Activated CD8-positive, alpha-beta memory T cell treated with anti-CD3 and anti-CD28 coated beads, Interleukin-2, amount 50 U/mL, for 24 hours (primary cell): Measurements from ENCODE around the gene SCUBE2.
"Not testable (repeated sequence)": the region's sequence is repeated elsewhere in the genome, so short reads cannot be mapped to it uniquely, and the experiment has no call there.

Source experiments
- DNase-seq: peaks from one replicate; pipeline ENCODE4 v3.0.0-alpha.2; 2020; ENCODE audit errors: extremely low read depth

Gene SCUBE2

GRCh38 chr11:9109858-9110731, 18.7 kb upstream of the SCUBE2 start:
- no peak for DNase-seq

DNA sequence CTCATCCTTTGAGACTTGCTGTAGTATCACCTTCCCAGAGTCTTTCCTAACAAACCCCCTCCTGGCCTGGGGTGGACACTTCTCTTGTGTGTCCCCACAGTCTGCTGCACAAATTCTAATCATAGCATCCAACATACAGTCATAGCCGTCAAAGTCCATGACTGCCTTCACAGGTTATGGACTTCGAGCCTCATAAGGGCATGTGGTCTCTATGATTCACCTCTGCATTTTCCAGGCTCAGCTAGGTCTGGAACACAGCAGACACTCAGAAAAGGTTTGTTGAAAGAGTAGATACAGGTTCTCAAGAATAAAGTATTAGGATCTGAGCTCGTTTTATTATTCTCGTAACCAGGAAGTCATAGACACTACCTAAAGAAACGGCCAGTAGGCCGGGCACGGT, 13.2 kb upstream of the SCUBE2 start:
- no peak for DNase-seq

- no peak for DNase-seq
Observed at GRCh38 chr11:9103542-9104276, 12.3 kb upstream of the SCUBE2 start.

GRCh38 chr11:9099617-9100016, 8.2 kb upstream of the SCUBE2 start:
- DNase-seq: no peak

DNA sequence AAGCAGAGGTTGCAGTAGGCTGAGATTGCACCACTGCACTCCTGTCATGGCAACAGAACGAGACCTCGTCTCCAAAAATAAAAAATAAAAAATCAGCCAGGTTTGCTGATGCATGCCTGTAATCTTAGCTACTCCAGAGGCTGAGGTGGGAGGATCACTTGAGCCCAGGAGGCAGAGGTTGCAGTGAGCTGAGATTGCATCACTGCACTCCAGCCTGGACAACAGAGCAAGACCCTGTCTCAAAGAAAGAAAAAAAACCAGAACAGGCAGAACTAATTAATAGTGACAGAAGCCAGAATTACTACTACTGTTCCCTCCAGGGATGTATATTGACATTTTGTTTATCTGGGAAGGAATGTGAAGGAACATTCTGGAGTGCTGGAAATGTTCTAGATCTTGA, 7.1 kb upstream of the SCUBE2 start:
- DNase-seq: not testable (repeated sequence)

DNA sequence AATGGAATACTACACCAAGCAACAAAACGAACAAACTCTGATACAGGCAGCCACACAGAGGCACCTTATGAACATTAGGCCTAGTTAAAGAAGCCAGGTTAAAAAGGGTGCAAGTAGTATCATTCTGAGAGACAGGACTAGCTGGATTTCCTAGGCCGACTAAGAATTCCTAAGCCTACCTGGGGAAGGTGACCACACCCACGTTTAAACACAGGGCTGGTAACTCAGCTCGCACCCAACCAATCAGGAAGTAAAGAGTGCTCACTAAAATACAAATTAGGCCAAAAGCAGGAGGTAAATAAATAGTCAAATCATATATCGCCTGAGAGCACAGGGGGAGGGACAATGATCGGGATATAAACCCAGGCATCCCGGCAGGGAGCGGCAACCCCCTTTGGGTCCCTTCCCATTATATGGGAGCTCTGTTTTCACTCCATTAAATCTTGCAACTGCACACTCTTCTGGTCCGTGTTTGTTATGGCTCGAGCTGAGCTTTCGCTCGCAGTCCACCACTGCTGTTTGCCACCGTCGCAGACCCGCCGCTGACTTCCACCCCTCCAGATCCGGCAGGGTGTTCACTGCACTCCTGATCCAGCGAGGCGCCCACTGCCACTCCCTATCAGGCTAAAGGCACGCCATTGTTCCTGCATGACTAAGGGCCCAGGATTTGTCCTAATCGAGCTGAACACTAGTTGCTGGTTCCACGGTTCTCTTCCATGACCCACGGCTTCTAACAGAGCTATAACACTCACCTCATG, 6.0 kb upstream of the SCUBE2 start:
- not testable (repeated sequence) for DNase-seq

DNA sequence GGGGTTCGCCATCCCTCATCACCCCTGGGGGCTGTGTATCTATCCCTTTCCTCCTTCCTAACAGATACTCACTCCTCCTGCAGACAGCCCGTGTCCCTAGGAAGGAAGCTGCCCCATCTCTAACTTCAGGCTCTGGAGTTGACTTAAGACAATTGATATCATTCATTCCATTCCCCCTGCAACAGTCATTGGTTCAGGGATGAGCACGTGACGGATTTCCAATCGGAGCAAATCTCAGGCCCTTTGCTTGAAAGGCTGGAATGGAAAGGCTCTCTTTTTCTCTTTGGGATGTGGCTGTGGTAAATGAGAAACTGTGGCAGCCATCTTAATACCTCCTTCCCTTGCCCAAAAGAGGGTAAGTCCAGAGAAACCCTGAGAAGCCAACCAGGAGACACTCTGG, 5.0 kb upstream of the SCUBE2 start:
- no peak for DNase-seq

- DNase-seq: no peak
Observed at GRCh38 chr11:9095421-9095820, 4.0 kb upstream of the SCUBE2 start.

DNA sequence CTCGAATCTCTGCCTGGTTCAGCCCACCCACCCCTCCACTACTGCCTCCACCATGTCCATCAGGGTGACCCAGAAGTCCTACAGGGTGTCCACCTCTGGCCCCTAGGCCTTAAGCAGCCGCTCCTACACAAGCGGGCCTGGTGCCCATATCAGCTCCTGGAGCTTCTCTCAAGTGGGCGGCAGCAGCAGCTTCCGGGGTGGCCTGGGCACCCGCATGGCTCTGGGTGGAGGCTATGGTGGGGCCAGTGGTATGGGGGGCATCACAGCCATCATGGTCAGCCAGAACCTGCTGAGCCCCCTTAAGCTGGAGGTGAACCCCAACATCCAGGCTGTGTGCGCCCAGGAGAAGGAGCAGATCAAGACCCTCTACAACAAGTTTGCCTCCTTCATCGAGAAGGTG, 3.0 kb upstream of the SCUBE2 start:
- DNase-seq: no peak

DNA sequence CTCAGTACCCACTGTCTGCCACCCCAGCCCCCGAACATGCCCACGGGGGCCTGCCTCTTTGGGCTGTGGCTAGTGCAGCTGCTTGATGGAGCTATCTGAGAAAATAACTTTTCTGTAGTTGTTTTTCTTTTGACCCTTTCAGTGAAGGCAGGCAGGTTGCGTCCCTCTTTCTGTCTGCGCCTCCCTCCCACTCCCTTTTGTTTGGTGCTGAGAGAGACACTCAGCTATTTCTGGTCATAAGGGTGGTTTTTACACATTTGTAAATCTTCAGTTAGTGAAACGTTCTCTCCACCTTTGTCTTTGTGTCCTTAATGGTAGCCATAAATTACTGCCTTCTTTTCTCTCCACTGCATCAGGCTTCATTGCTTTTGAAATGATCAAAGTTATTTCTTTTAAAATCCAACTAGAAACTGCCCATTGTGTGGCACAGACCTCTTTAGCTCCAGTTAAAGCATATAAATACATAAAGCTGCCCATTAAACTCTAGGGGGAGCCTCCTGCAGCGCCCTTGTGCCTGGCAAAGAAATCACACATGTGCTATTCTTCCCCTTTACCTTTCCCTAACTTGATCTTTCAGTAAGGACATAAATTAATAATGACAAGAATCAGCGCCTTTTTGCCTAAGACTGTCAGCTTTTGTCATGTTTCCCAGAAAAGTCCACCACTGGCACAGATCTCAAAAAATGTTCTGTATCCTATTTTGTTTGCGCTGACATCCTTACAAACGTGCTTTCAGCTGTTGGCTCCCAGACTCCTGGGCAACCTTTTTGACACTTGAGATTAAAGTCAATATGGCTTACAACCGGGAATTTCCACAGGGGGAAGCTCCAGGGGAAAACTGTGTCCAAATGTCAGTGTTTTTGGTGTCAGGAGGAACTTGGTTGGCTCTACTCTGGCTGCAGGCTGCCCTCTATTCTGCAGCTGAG, 1.7 kb upstream of the SCUBE2 start:
- DNase-seq: no peak

DNA sequence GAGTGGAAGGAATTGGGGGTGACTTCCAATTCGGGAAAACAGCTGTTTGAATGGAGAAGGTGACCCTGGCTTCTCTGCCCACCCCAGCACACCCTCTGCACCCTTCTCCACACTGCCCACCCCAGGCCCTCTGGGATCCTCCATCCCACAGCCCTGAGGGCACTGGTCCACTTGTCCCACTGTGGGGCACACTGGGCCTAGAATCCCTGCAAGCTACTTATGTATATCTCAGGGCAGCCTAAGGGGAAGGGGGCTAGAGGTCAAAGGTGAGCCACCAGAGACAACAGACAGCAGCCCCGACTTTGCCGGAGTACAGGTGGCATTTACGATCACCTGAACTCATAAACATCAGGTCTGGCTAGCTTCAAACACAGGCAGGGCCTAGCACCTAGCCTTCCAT, 673 bp upstream of the SCUBE2 start:
- no peak for DNase-seq

DNA sequence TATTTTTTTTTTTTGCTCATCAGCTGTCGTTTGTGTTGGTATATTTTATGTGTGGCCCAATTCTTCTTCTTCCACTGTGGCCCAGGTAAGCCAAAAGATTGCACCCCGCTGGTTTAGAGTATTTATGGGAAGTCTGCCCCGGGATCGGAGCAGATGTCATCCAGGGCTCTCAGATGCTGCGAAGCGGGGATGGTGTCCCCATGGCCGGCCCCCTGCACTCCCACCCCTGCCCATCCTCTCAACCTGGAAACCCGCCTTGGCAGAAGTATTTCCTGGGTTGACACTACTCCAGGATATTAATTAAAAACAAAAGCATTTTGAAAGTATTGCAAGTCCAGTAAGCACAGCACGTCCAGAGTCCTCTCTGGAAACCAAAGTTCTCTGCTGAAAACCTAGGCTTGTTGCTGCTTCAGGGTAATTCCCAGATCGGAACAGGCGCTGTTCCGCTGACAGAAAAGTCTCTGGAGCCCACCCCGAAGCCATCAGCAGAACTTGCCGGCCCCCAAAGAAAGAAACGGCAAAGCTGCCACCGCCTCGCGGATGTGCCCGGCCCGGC, 833 bp downstream of the SCUBE2 start:
- no peak for DNase-seq

DNA sequence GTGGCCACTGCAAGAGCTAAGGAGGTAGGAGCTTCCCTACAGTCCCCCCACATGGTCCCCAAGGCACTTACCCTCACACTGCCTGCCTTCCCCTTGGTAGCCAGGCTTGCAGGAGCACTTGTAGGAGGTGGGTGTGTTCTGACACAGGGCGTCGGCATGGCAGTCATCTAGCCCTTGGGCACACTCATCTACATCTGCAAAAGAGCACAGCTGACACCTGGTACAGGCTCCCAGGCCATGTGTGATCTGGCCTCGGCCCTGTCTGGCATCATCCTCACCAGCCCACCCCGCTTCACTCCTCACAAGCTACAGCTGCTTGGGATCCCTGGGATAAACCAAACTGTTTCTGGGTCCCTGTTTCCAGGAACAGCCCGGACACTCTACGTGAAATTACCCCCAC, 1.8 kb downstream of the SCUBE2 start:
- no peak for DNase-seq

- DNase-seq: no peak
Observed at GRCh38 chr11:9089061-9089460, 2.3 kb downstream of the SCUBE2 start.

DNA sequence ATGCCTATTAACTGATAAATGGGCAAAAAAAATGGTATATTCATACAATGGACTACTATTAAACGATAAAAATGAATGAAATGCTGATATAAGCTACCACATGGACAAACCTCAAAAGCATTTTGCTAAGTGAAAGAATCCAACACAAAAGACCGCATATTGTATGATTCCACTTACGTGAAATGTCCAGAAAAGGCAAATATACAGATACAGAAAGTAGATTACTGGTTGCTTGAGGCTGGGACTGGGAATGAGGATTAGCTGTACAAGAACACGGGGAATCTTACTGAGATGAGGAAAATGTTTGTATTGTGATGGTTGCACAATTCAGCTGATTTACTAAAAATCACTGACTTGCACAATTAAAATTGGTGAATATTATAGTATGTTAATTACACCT, 8.8 kb downstream of the SCUBE2 start:
- DNase-seq: no peak

DNA sequence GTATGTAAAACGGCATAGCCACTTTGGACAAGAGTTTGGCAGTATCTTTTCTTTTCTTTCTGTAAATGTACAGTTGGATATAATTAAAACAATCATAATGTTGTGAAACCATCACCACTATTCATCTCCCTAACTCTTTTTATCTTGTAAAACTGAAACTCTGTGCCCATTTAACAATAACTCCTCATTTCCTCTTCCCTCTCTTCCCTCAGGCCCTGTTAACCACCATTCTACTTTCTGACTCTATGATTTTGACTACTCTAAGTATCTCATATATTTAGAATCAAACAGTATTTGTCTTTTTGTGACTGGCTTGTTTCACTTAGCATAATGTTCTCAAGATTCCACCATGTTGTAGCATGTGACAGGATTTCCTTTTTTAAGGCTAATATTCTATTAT, 10.2 kb downstream of the SCUBE2 start:
- no peak for DNase-seq

GRCh38 chr11:9078113-9079086, 13.0 kb downstream of the SCUBE2 start:
- no peak for DNase-seq

DNA sequence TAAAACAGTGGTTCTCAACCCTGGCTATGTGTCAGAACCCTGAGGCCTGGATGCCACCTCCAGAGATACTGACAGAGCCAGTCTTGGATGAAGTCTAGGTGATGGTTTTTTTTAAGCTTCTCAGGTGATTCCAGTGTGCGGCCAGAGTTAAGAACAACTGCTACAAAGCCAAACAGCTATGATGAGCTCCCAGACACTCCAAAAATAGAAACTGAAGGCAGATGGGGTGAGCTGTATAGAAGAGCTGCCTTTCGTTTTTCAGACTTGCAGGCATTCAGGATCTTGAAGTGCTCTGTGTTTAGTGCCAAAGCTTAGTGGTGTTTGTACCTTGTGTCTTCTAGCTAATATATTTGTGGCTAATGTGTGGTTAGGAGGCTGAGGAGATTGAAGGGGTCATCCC, 14.2 kb downstream of the SCUBE2 start:
- DNase-seq: no peak

DNA sequence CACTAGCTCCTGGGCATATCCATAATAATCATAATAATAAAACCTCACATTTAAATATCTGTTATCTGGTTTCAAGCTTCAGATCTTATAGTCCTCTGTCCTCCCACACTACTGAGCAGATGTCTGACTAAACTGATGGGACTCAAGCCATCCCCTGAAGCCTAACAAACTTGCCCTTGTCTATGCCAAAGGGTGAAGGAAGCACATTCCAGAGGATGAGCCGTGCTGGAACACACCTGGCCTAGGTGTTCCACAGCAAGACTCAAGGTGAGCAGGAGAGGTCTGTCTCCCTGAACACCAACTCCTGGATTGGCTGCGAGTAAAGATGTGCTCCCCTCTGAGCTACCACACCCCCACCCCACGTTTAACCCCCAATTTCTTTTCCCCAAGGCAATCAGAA, 14.7 kb downstream of the SCUBE2 start:
- DNase-seq: no peak

- DNase-seq: no peak
Observed at GRCh38 chr11:9076046-9076445, 15.4 kb downstream of the SCUBE2 start.
